GM10847 (cell line): ENCODE data around the gene CD109.

Source experiments
- POLR2A ChIP-seq: IDR thresholded peaks from 2 replicates; pipeline ENCODE4 v1.6.1; 2011; ENCODE audit not compliant: insufficient read length; ENCODE audit errors: extremely low read depth

CD109 gene

DNA sequence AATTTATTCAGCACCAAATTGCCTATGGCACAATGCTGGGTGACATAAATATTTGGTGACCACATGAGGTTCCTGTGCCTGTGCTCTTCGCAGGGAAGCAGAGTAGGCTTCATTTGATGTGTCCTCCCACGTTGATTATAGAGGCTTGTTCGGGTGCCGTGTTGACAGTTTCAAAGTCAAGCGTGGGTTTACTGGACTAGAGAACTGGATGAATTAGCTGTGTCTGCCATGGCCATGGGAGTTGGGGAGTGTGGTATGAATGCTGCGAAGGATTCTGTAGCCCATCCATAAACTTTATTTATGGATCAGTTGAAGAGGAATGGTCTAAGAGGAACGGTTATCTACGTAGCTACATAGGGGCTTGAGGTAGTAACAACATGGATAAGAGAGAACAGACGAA, 11.0 kb downstream of the CD109 start:
- TF ChIP-seq POLR2A = no peak

DNA sequence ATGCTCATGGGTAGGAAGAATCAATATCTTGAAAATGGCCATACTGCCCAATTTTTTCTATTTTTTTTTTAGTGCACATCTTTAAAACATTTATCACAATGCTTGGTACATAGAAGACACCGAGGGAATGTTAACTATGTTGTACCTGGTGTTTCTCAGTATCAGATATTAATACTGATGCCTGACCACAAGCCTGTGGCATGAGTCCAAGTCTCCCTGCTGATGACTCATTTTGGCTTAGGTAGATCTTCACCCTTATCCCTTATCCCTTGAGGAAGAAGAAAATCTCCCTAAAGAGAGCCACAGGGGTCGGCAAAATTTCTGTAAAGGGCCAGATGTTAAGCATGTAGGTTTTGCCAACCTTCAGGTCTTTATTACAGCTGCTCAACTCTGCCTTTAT, 14.5 kb downstream of the CD109 start:
- no peak for TF ChIP-seq POLR2A

DNA sequence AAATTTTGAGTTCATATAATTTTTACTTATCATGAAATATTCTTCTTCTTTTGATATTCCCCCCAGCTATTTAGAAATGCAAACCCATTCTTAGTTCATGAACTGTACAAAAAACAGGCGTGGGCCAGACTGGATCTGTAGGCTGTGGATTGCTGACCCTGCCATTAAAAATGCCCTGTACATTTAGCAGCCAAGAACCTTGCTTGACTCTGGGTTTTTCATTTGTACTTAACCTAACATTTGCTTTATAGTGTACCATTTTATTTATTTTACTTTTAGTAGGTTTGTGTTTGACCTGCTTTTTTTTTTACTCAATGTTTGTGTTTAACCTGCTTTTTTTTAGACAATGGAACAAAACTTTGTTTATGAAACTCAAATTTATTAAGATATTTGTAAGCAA, 14.9 kb downstream of the CD109 start:
- no peak for TF ChIP-seq POLR2A

DNA sequence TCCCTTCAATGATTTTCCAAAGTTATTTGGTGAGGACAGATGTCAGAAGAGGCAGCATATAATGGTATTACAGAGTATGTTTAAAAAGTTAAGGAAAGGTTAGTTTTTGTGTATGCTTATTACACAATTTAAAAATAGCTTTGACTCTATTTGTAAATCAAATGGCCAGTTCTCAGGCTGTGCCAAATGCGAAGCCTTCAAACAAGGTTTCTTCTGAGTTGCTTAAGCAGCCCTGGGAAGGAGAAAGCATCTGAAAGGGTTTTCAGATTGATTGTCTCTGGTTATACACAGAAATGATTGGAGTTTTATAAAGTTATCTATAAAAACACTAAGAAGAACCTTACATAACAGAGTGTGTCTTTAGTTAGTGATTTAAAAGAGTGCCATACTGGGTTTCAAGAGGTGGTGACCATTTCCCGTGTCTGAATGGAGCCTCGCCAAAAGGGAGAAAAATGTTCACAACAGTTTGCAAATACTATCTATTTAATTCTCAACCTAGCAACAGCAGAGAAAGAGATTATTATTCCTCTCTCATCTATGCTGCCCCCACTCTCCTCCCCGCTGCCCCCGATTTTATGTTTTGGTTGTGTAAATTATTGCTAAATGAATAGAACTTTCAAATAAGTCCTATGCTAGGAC, 16.7 kb downstream of the CD109 start:
- TF ChIP-seq POLR2A = no peak

DNA sequence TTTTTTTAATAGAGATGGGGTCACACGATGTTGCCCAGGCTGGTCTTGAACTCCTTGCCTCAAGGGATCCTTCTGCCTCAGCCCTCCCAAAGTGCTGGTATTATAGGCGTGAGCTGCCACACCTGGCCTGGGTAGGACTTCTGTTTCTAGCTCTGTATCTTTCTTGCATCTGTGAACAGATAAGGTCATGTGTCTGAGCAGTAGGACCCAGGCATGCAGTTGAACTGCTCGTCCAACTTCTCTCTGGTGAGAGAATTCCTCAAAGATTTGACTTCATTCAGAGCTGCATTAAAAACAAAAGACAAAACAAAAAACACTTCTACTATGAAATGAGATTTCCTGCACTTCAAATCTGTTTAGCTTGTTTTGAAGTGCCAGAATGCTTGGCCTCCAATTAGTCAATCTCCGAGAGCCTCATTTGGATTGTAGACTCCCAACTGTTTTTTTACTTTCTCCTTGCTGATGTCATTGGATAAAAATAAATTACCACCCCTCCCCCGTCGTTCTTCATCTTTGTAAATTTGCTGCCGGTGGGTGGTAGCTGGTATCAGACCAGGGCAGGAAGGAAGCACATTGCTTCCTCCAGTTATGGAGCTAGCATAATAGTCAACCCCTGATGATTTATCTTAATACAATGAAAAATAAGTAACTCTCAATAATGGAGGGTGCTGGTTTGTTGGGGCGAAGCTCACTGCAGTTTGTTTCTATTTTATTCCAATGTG, 17.6 kb downstream of the CD109 start:
- TF ChIP-seq POLR2A = no peak

DNA sequence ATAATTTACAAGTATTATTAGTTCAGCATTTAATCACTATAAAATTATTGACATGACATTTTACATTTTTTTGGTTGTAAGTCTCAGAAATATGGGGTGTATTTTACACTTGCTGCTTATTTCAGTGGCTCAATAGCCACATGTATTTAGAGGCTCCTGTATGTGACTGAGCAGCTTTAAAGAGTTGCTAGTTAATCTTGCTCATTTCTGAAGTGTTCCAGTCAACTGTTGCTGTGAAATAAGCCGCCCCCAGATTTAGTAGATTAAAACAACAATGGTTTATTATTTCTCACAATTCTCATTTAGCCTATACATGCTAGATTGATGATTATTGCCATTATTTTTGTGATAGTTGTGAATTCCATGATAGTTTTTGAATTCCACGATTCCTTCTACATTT, 23.0 kb downstream of the CD109 start:
- TF ChIP-seq POLR2A = no peak

DNA sequence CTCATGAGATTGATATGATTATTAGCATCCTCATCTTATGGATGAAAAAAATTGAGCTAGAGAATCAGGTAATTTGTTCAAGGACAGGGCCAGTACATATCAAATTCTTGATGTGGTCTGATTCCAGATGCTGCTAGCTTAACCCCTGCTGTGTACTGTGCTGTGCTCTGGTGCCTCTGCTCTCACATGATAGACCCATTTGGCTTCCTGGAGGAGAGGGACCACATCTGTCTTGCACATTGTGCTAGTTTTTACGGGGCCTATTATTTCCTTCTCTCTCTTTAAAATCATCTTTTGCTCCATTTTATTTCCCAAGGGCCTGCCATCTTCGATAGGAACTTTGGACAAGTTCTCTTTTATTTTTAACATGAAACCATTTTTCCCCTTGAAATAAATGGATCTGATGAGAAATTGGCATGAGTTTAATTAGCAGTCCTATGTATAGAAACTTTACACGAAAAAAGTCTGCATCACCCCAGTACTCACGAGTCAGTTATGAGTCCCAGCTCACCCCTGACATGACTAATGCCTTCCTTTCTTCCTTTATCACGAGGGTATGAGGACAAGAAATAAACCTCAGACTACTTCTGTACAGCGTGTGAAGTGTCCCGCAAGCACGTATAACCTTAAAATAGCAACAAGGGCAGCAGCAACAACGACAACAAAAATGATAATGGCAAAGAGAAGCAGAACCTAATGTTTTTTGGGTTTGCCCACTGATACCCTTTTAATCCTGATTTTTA, 26.5 kb downstream of the CD109 start:
- no peak for TF ChIP-seq POLR2A

DNA sequence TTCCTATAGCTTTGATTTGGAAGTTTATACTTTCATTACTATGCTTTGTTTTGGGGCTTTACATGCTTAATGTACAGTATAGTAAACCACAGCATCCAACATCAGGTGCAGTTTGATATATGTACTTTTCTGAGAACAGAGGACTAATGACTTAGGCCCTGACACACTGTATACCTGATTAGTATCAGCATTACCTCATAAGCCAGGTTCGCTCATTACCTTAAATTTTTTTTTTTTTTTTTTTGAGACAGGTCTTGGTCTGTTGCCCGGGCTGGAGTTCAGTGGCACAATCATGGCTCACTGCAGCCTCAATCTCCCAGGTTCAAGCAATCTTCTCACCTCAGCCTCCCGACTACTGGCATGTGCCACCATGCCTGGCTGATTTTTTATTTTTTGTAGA, 28.4 kb downstream of the CD109 start:
- no peak for TF ChIP-seq POLR2A

DNA sequence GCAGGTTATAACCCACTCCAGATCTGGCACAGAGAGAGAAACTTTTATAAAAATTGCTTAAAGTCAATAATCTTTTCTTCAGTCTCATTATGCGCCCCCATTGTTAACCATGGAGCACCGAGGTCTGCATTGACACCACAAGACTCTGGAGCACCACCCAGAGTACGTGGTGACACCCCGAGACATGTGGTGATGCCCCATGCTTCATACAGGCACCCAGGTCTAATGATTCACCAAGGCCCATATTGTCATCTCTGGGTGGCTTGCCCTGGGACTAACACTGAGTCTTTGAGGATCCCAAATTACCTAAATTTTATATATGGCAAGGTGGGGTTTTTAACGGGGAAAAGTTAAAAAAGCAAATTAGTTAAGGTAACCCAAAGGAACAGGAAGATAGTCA, 31.1 kb downstream of the CD109 start:
- no peak for TF ChIP-seq POLR2A

DNA sequence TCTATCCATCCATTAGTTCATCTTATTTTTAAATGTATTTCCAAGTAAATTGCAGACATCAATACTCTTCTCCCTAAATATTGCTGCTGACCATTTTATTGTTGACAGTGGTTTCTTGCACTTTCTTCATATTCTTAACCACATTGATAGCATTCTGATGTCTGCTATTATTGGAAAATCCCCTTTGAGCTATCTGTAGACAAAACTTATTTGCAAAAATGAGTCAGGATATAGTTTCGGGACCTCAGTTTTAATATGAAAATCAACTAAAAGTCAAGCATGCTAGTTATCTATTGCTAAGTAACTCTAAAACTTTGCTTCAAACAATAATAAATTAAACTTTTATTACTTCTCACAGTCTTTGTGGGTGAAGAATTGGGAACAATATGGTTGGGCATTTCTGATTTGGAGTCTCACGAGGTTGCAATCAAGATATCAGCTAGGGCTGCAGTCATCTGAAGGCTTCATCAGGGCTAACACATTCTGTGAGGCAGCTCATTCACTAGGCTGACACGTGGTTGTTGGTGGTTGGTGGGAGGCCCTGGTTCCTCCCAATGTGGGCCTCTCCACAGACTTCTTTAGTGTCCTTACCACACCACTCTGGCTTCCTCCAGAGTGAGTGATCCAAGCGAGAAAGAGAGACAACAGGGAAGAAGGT, 32.7 kb downstream of the CD109 start:
- TF ChIP-seq POLR2A = no peak

DNA sequence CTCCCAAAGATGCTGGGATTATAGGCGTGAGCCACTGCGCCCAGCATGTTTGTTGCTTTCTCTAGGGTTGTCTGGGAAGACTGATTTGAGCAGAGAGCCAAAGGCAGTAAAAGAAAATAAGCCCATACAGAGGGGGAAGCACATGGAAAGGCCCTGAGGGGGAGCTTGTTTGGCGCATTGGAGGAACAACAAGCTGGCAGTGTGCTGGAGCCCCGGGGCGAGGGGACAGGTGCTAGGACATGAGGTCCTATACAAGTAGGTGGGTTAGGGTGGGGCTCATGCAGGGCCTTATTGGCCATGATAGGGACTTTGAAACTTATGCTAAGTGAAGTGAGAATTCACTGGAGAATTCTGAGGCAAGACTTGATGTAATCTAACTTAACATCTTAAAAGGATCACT, 35.3 kb downstream of the CD109 start:
- TF ChIP-seq POLR2A = no peak

DNA sequence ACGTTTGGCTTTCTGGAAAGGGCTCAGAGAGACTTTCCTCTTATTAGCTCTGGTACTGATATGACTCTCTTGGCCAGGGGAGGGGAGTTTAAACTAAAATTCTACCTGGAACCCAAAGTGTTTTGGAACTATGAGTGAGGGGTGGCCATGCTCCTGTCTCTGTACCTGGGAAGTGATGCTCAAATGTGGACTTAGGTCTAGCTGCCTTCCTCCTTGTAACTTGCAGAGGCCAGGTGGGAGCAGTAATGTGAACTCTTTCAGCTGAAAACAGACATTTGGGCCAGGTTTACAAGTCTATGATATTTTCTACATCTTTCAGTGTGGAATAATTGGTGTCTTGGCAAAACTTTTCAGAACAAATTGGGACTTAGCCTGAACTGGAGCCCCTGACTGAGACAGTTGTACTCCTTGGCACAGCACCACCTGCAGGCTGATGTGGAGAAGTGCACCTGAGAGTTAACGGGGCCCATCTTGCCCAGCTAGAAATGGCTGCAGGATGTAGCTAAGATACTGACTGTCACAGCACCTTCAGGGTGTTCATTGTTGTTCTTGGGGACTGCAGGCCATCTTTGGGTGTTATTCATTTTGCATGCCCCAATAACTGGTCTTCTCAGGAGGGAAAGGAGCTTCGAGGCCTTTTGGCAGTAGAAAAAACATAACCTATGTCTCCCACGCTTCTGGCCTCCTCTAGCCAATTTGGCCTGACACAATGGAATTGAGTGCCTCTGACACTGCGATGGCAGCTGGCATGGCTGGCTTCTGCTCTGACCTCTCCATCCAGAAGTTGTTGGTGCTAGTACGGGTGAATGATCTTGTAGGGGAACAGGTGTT, 37.1 kb downstream of the CD109 start:
- TF ChIP-seq POLR2A = no peak

DNA sequence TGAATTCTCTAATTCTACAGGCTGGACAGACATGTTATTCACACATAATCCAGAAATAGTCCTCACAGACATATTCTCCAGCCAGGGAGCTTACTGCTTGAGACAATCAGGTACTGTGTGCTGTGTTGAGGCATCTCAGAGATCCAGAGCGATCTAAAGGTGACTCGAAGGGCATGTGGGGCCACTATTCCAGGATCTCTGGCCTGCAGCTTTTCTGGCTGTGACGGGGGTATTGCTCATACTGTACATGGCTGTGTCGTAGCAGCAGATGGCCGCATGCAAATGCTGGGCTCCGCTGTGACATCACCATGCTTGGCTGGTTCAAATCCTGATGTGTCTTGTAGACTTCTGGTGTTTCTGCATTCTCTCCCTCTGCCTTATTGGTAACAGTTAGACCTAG, 37.8 kb downstream of the CD109 start:
- no peak for TF ChIP-seq POLR2A

DNA sequence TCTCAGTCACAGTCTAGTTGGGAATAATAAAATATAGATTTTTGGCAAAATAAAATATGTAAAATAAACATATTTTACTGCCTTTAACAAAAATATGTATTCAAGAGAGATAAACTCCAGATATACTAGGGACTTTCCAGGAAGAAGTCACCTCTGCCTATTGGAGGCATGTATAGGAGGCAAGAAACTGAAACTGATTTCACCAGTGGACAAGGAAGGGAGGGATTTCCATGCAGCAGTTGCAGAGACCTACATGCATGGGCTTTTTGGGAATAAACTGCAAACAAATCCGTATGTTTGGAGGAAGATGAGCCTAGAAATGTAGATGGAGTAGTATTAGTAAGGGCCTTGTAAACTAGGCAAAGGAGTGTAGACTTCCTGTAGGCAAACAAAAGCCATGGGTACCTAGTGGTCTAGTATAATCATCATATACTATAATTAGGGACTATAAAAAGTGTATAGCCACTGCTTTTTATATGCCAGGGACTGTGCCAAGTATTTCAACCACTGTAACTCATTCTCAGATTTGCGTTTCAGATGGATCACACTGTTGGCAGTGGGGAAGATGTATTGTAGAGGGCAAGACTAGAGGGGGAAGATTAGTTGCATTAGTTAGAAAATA, 38.9 kb downstream of the CD109 start:
- TF ChIP-seq POLR2A = no peak
